Subcutaneous adipose tissue (tissue), 4 donors: ENCODE measurements around the gene TAMALIN. TPM values are rescaled to one million over a fixed set of nuclear protein-coding genes. Genes with fewer than 3 reads are reported as not detected.

Source experiments
- CTCF ChIP-seq: fragments of 450-650 bp; IDR thresholded peaks from one replicate; pipeline ENCODE4 v1.5.1; 2016; ENCODE audit warnings: low read depth, mild to moderate bottlenecking, control low read depth, antibody characterized with exemption, moderate library complexity
- total RNA-seq, 4 donors: library from RNA; depleted of rRNA; stranded (reverse); fragments of >200 nt; gene quantifications; one replicate each; pipeline ENCODE4 v1.1.0, GENCODE V29; 2016

TAMALIN gene
- total RNA-seq, 4 donors from 2014 or later, result 9.0 to 64.6 (median 20.1) TPM

GRCh38 chr12:51963477-51963876, 43.3 kb upstream of the TAMALIN start:
- TF ChIP-seq CTCF, result no peak

GRCh38 chr12:51969643-51970042, 37.1 kb upstream of the TAMALIN start:
- no peak for TF ChIP-seq CTCF

GRCh38 chr12:51970904-51971646, 35.7 kb upstream of the TAMALIN start:
- no peak for TF ChIP-seq CTCF

GRCh38 chr12:51971679-51972421, 34.9 kb upstream of the TAMALIN start:
- no peak for TF ChIP-seq CTCF

GRCh38 chr12:51972422-51972812, 34.3 kb upstream of the TAMALIN start:
- no peak for TF ChIP-seq CTCF

GRCh38 chr12:51972849-51973273, 33.9 kb upstream of the TAMALIN start:
- no peak for TF ChIP-seq CTCF

GRCh38 chr12:51973560-51973959, 33.2 kb upstream of the TAMALIN start:
- TF ChIP-seq CTCF, result no peak
